ENCODE data around the gene CD163L1. TPM values are rescaled to one million over a fixed set of nuclear protein-coding genes. Genes with fewer than 3 reads are reported as not detected.

The CD163L1 gene
- total RNA-seq, 1 donor from 2014 or later, result 2.5 TPM

GRCh38 chr12:7403466-7403865 is 40.5 kb downstream of the CD163L1 start:
- intact Hi-C loops (cut with micrococcal nuclease), result no loop called here
- Histone ChIP-seq H3K27ac (replicated peaks) (no peak overlapping the region), H3K4me3 (no peak overlapping the region), H3K4me1 (no peaks in the 10 kb centered on the region), H3K27me3 (ENCODE audit: low read depth) (peaks cover 8% of the 10 kb centered on the region), H3K36me3 (no peaks in the 10 kb centered on the region), H3K9me3 (replicated peaks) (no peaks in the 10 kb centered on the region)
- TF ChIP-seq CTCF (IDR thresholded peaks at IDR 0.05; ENCODE audit: borderline replicate concordance), result no peak
- DNase-seq, result no peak

GRCh38 chr12:7399089-7399488 is 44.9 kb downstream of the CD163L1 start:
- no peak for TF ChIP-seq CTCF (IDR thresholded peaks at IDR 0.05; ENCODE audit: borderline replicate concordance)
- intact Hi-C loops (cut with micrococcal nuclease), result no loop called here
- no peak overlapping the region for H3K4me3 ChIP-seq
- no peaks in the 10 kb centered on the region for H3K36me3 ChIP-seq
- H3K27ac ChIP-seq (replicated peaks), result no peak overlapping the region
- DNase-seq, result no peak
- H3K27me3 ChIP-seq (ENCODE audit: low read depth), result peaks cover 8% of the 10 kb centered on the region
- peaks cover 16% of the 10 kb centered on the region for H3K9me3 ChIP-seq (replicated peaks)
- H3K4me1 ChIP-seq, result no peaks in the 10 kb centered on the region

DNA sequence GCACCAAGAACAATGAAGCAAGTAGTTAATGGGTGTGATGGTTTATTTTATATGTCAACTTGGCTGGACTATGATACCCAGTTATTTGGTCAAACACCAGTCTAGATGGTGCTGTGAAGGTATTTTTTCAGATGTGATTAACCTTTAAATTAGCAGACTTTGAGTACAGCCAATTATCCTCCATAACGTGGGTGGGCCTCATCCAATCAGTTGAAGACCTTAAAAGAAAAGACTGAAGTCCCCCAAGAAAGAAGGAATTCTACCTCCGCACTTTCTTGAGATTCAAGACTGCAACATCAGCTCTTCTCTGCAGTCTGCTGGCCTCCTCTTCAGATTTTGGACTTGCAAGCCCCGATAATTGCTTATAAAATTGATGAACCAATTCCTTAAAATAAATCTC is 47.5 kb downstream of the CD163L1 start:
- intact Hi-C loops (cut with micrococcal nuclease), result no loop called here
- DNase-seq, result no peak

DNA sequence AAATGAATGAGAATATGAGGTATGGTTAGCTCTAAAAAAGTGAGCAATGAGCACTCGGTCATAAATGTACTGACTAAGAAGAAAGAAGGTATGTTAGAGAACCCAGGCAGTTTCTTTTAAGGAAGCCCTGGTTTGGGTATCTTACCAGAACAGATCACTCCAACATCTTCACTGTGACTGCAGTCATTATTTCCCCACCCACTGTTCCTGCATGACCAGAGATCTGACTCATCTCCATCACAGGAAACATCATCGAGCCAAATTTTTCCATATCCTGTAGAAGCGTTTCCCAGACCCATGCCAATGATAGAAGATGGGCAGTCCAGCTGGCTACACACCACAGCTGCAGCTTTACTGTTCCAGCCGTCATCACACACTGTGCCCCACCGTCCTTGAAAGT is 48.0 kb downstream of the CD163L1 start:
- no peak for DNase-seq
- intact Hi-C loops (cut with micrococcal nuclease), result no loop called here
- H3K36me3 ChIP-seq, result no peaks in the 10 kb centered on the region
- H3K4me3 ChIP-seq, result no peak overlapping the region
- TF ChIP-seq CTCF (IDR thresholded peaks at IDR 0.05; ENCODE audit: borderline replicate concordance), result no peak
- peaks cover 28% of the 10 kb centered on the region for H3K9me3 ChIP-seq (replicated peaks)
- H3K4me1 ChIP-seq, result no peaks in the 10 kb centered on the region
- peaks cover 7% of the 10 kb centered on the region for H3K27me3 ChIP-seq (ENCODE audit: low read depth)
- no peak overlapping the region for H3K27ac ChIP-seq (replicated peaks)

More for the DNA sequence above, 47.5 kb downstream of the CD163L1 start:
- H3K27me3 ChIP-seq (ENCODE audit: low read depth), result peaks cover 8% of the 10 kb centered on the region
- H3K4me3 ChIP-seq, result no peak overlapping the region
- no peaks in the 10 kb centered on the region for H3K4me1 ChIP-seq
- no peak overlapping the region for H3K27ac ChIP-seq (replicated peaks)
- TF ChIP-seq CTCF (IDR thresholded peaks at IDR 0.05; ENCODE audit: borderline replicate concordance), result no peak
- no peaks in the 10 kb centered on the region for H3K36me3 ChIP-seq
- peaks cover 28% of the 10 kb centered on the region for H3K9me3 ChIP-seq (replicated peaks)

DNA sequence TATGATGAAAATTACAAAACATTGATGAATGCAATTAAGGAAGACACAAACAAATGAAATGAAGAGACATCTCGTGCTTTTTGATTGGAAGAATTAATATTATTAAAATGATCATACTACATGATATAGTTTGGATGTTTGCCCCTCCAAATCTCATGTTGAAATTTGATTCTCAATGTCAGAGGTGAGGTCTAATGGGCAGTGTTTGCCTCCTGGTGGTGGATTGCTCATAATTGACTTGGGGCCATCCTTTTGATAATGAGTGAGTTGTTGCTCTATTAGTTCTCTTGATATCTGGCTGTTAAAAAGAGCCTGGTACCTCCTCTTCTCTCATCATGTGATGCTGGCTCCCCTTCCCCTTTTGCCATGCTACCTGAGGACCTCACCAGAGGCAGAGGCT is 56.7 kb downstream of the CD163L1 start:
- no peak overlapping the region for H3K27ac ChIP-seq (replicated peaks)
- peaks cover 47% of the 10 kb centered on the region for H3K9me3 ChIP-seq (replicated peaks)
- intact Hi-C loops (cut with micrococcal nuclease), result no loop called here
- no peaks in the 10 kb centered on the region for H3K4me1 ChIP-seq
- H3K27me3 ChIP-seq (ENCODE audit: low read depth), result no peaks in the 10 kb centered on the region
- no peak for DNase-seq
- H3K4me3 ChIP-seq, result no peak overlapping the region
- no peaks in the 10 kb centered on the region for H3K36me3 ChIP-seq
- TF ChIP-seq CTCF (IDR thresholded peaks at IDR 0.05; ENCODE audit: borderline replicate concordance), result no peak

DNA sequence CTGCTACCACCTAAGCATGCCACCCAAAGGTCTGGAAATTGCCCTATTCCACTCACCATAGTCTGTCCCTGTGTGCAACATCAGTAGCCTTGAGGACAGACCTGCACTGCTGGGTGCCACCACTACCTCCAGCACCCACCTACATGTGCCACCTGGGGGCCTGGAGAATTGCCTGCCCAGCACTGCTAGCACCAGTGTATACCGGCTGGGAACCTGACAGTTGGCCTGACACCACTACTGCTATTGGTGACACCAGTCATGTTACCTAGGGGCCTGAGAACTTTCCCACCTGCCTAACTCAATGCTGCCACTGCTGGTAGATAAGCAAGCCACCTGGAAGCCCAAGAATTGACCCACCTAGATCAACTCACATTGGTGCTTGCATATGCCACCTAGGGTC is 60.8 kb downstream of the CD163L1 start:
- no peak overlapping the region for H3K4me3 ChIP-seq
- TF ChIP-seq CTCF (IDR thresholded peaks at IDR 0.05; ENCODE audit: borderline replicate concordance), result no peak
- no peak for DNase-seq
- H3K36me3 ChIP-seq, result no peaks in the 10 kb centered on the region
- H3K4me1 ChIP-seq, result no peaks in the 10 kb centered on the region
- H3K27ac ChIP-seq (replicated peaks), result no peak overlapping the region
- intact Hi-C loops (cut with micrococcal nuclease), result no loop called here
- H3K27me3 ChIP-seq (ENCODE audit: low read depth), result peaks cover 4% of the 10 kb centered on the region
- peaks cover 36% of the 10 kb centered on the region for H3K9me3 ChIP-seq (replicated peaks)

All from left ventricle myocardium inferior (tissue), 1 donor.